ENCODE measurements around the gene SPATA32.

The SPATA32 gene

GRCh38 chr17:45293413-45294211 is 31.7 kb upstream of the SPATA32 start:
- peak; percentile 9 for FAIRE-seq

- FAIRE-seq, result no peak
Observed at GRCh38 chr17:45292696-45293412, 31.0 kb upstream of the SPATA32 start.

- FAIRE-seq, result no peak
Observed at GRCh38 chr17:45291171-45291805, 29.4 kb upstream of the SPATA32 start.

GRCh38 chr17:45290269-45290765 is 28.4 kb upstream of the SPATA32 start:
- no peak for FAIRE-seq

- FAIRE-seq, result no peak
Observed at GRCh38 chr17:45289301-45290268, 27.7 kb upstream of the SPATA32 start.

- FAIRE-seq, result no peak
Observed at GRCh38 chr17:45288825-45289224, 26.9 kb upstream of the SPATA32 start.

GRCh38 chr17:45287526-45288500 is 25.9 kb upstream of the SPATA32 start:
- FAIRE-seq, result no peak

- no peak for FAIRE-seq
Observed at GRCh38 chr17:45286286-45286685, 24.4 kb upstream of the SPATA32 start.

- no peak for FAIRE-seq
Observed at GRCh38 chr17:45284176-45285140, 22.6 kb upstream of the SPATA32 start.

GRCh38 chr17:45283711-45284110 is 21.8 kb upstream of the SPATA32 start:
- no peak for FAIRE-seq

GRCh38 chr17:45282683-45283644 is 21.1 kb upstream of the SPATA32 start:
- peak; percentile 9 for FAIRE-seq

- FAIRE-seq, result no peak
Observed at GRCh38 chr17:45279898-45280297, 18.0 kb upstream of the SPATA32 start.

- FAIRE-seq, result no peak
Observed at GRCh38 chr17:45277992-45278391, 16.1 kb upstream of the SPATA32 start.

GRCh38 chr17:45277216-45277849 is 15.4 kb upstream of the SPATA32 start:
- FAIRE-seq, result peak; percentile 87

- FAIRE-seq, result no peak
Observed at GRCh38 chr17:45276031-45276430, 14.1 kb upstream of the SPATA32 start.

GRCh38 chr17:45274033-45274432 is 12.1 kb upstream of the SPATA32 start:
- no peak for FAIRE-seq

- no peak for FAIRE-seq
Observed at GRCh38 chr17:45273551-45273957, 11.7 kb upstream of the SPATA32 start.

GRCh38 chr17:45271603-45272002 is 9.7 kb upstream of the SPATA32 start:
- no peak for FAIRE-seq

All from islet of Langerhans (tissue), 1 donor.